Activated CD8-positive, alpha-beta memory T cell treated with anti-CD3 and anti-CD28 coated beads for 48 hours (primary cell): ENCODE measurements around the gene GFAP.
A peak's percentile ranks its signal among the peaks of the same experiment; 100 is the strongest.

Source experiments
- DNase-seq, 3 experiments: peaks; one replicate each; pipeline ENCODE4 v3.0.0-alpha.2; 2020; ENCODE audit warnings: low read depth in 2 of 3, low spot score in 2 of 3

GFAP gene

GRCh38 chr17:44867841-44868240, 47.5 kb downstream of the GFAP start:
- DNase-seq = no peak

DNA sequence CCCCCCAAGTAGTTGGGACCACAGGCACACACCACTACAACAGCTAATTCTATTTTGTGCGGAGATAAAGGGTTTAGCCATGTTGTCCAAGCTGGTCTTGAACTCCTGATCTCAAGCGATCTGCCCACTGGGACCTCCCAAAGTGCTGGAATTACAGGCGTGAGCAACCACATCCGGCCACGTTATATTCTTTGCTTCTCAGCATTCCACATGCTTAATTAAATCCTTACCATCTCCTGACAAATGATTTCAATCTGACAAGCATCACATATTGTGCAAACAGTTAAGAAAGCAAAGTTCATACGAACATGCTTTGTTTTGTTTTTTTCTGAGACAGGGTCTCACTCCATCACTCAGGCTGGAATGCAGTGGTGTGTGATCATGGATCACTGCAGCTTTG, 49.4 kb downstream of the GFAP start:
- DNase-seq = no peak

DNA sequence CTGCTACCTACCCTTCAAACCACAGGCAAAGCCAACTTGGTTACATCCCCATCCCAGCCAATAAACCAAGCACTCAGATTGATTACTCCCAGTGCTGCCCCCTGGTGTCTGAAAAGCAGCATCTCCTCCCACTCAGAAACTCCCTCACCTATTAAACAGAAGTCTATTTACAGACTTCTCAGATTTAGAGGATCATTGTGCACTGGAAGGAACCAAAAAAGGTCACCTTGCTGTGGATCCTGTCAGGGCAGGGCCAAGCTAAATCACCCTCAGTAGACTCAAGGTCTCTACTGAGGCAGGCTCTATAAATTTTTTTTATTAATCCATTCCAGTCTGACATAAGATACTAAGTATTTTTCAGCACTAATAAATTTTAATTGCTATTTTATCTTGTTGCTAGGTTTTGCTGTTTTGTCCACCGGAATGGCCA, 50.1 kb downstream of the GFAP start:
- DNase-seq = peak; percentile 3 to 47 (median 23)

DNA sequence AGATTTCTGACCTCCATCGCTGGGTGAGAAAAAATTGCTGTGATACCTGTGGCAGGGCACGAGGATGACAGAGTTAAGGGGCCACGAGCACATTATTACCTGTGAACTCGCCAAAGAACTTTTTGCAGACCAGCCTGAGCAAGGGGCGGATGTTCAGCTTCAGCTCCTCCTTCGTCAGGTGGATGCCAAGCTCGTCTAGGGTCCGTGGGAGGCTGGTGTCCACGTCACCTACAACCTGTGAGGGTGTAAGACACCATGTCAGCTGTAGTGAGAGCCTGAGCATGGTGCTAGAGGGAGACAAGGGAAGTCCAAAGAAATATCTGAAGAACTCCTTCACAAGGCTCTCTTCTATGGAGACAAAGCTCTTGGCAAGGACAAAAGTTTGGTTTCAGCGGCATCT, 50.5 kb downstream of the GFAP start:
- DNase-seq = no peak

DNA sequence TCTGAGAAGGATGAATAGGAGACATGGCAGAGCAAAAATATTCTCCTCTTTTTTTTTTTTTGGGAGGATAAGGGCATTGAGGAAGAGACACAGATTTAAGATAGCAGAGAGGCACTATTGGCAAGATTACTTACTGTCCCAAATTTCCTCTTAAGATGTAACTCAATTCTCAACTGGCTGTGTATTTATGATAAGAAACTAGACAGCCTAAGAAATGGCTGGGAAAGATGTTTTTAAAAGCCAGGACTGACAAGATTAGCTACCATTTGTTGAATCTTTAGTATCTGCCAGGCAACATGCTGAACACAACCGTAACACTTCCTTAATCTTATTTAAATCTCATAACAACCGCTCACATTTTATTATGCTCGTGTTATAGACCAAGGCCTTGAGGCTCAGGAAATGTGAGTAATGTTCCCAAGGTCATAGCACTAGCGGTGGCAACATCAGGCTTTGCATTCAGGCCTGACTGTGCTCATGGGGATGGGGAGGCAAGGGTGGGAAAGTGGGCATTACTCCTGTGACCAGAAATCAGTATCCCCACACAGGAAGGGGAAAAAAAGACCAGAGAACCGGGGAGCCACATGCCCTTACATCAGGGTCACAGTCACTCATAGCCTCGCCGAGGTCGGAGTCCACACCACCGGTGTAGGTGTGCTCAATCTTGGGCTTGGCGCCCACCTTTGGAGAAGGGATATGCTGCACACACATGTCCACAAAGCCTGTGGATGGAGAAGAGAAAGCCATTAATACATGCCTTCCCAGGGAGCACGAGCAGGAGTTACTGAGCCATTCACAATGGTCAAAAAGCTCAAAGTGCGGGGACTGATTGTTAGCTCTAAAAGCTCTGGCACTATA, 52.0 kb downstream of the GFAP start:
- DNase-seq = no peak

DNA sequence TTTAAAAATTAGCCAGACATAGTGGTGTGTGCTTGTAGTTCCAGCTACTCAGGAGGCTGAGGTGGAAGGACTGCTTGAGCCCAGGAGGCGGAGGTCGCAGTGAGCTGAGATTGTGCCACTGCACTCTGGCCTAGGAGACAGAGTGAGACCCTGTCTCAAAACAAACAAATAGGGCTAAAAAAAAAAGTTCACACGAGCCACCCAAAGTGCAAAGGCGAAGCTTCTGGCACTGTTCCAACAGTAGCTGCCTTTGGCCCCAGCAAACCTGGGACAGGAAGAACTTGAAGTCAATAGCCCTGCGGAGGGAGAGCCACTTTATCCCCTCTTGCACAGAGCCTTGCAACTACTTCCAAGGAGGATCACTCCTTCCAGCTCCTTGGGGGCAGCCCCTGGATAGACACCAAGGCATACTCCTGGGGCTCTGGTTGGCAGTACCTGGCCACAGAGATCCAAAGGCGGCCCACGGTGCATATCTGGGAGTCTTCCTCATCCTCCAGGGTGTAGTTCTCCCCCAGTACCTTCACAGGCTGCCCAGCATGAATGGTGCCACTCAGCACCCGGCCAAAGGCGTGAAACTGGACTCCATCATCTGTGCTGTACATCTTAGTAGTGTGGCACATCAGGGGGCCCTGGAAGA, 52.9 kb downstream of the GFAP start:
- DNase-seq = no peak

DNA sequence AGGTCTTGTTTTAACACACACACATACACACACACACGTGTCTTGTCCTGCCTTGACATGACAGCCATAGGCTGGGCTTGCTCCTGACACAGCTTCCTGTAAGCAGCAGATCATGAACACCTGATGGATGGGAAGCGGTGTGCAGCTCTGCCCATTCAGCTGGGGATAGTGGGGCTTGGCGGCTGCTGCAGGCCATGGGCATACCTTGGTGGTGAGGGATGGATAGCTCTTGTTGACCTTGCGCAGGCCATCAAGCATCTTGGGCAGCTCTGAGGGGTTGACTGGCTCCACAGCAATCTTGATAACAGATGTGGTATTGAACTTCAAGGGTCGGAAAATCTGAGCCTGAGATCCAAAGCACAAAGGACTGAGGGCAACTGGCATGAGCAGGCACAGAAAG, 55.6 kb downstream of the GFAP start:
- DNase-seq = no peak

DNA sequence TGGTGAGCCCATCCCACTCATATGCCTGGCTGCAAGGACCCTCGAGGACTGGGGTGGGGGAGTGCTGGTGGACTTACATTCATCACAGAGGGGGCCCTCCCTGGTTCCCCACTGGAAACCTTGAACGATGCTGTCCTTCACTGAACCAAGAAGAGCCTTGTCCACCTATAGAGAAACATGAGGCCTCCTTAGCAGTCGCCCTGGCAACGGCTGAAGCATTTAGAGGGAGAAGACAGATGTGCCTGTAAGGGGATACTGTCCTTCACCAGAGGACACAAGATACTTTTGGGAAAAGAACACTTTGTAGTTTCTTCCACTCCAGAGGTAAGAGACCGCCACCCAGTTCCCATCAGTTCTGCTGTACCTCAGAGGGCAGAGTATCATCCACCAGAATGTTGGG, 61.1 kb downstream of the GFAP start:
- no peak for DNase-seq
